HCT116 (cell line): ENCODE data around the gene GNAI2. TPM values are rescaled to one million over a fixed set of nuclear protein-coding genes. Genes with fewer than 3 reads are reported as not detected.

Experiments used
- ATAC-seq: fragments of 200-7000 bp; cut with Tn5 transposase; 2 replicates; pipeline ENCODE4 v1.9.1; 2020; ENCODE audit warnings: mild to moderate bottlenecking, moderate library complexity
- BruUV-seq: library from RNA; stranded (reverse); fragments of 400-500 nt; replicated peaks from 2 replicates; lab custom pipeline; 2021; lab: Mats Ljungman, UMichigan
- CTCF ChIA-PET: fragments of 300-600 bp; sonication (Branson Sonifier 250); formaldehyde crosslinking; loops from one replicate; lab custom pipeline; 2021; ENCODE audit warnings: antibody characterized with exemption; lab: Charles Lee
- POLR2A ChIA-PET: fragments of 300-600, 350-600 bp; sonication (Branson Sonifier 250); formaldehyde crosslinking; loops from one replicate; lab custom pipeline; 2021; ENCODE audit warnings: antibody characterized with exemption; lab: Charles Lee
- RAD21 ChIA-PET, 2 experiments: fragments of 300-600 bp; sonication (Branson Sonifier 250); formaldehyde crosslinking; loops; one replicate each; lab custom pipeline; 2023; ENCODE audit warnings: low total read pairs in 2 of 2; ENCODE audit not compliant: uncharacterized antibody in 2 of 2, unreplicated experiment in 2 of 2, low non-redundant PET in 1 of 2; lab: Charles Lee
- DNase-seq: peaks from one replicate; pipeline ENCODE4 v3.0.0-alpha.2; 2010; ENCODE audit warnings: low read depth, low spot score
- H2AFZ ChIP-seq: fragments of 200-600 bp; shearing (Covaris generic), sonication (generic); 2 replicates; pipeline ENCODE4 v1.6.1; 2017; ENCODE audit warnings: low read depth, mixed run types, mixed read lengths, antibody characterized with exemption, low read length; ENCODE audit not compliant: poor library complexity, severe bottlenecking
- H3K27ac ChIP-seq: 2 replicates; pipeline ENCODE4 v1.5.1; 2012; ENCODE audit warnings: low read depth, low read length
- H3K27me3 ChIP-seq: fragments of 200-600 bp; sonication (generic); 2 replicates; pipeline ENCODE4 v1.6.1; 2016; ENCODE audit warnings: mixed run types, low read length, mixed read lengths; ENCODE audit not compliant: insufficient read depth
- H3K36me3 ChIP-seq, 2 experiments: fragments of 200-500 bp in 1 of 2; fragments of 200-600 bp in 1 of 2; sonication (Bioruptor generic) in 1 of 2; sonication (generic) in 1 of 2; 2 replicates each; pipeline versions ENCODE4 v1.5.1 to v1.6.1; 2014 to 2016; ENCODE audit warnings: low read length in 2 of 2, inconsistent platforms in 1 of 2, mixed read lengths in 1 of 2, mixed run types in 1 of 2; ENCODE audit not compliant: insufficient read depth in 2 of 2, control insufficient read depth in 1 of 2
- H3K4me1 ChIP-seq, 2 experiments: fragments of 200-600 bp in 1 of 2; sonication (generic) in 1 of 2; 2 replicates each; pipeline versions ENCODE4 v1.5.1 to v1.6.1; 2012 to 2017; ENCODE audit warnings: low read length in 2 of 2, inconsistent platforms in 1 of 2, mild to moderate bottlenecking in 1 of 2, mixed read lengths in 1 of 2, mixed run types in 1 of 2, moderate library complexity in 1 of 2; ENCODE audit not compliant: insufficient read depth in 2 of 2, control insufficient read depth in 1 of 2
- H3K4me2 ChIP-seq: fragments of 200-600 bp; sonication (generic); 2 replicates; pipeline ENCODE4 v1.6.1; 2017; ENCODE audit warnings: mixed run types, low read length, mixed read lengths
- H3K4me3 ChIP-seq, 2 experiments: fragments of 200-600 bp in 1 of 2; sonication (generic) in 1 of 2; replicated peaks in 1 of 2; 2 replicates each; pipeline ENCODE4 v1.5.1; 2011 to 2016; ENCODE audit warnings: low read length in 2 of 2, control low read depth in 1 of 2, low read depth in 1 of 2, mild to moderate bottlenecking in 1 of 2, mixed read lengths in 1 of 2, mixed run types in 1 of 2
- H3K79me2 ChIP-seq: fragments of 200-600 bp; sonication (generic); 2 replicates; pipeline ENCODE4 v1.6.1; 2017; ENCODE audit warnings: mild to moderate bottlenecking, mixed run types, low read length, moderate library complexity, mixed read lengths; ENCODE audit not compliant: insufficient read depth
- H3K9ac ChIP-seq: fragments of 200-600 bp; sonication (generic); 2 replicates; pipeline ENCODE4 v1.6.1; 2016; ENCODE audit warnings: low read length, mixed read lengths
- H3K9me2 ChIP-seq: fragments of 200-600 bp; sonication (generic), shearing (Covaris generic); 2 replicates; pipeline ENCODE4 v1.6.1; 2017; ENCODE audit warnings: mixed run types, mild to moderate bottlenecking, moderate library complexity; ENCODE audit not compliant: insufficient read depth
- H3K9me3 ChIP-seq, 2 experiments: fragments of 200-500 bp in 1 of 2; fragments of 200-600 bp in 1 of 2; sonication (Bioruptor generic) in 1 of 2; sonication (generic) in 1 of 2; 2 replicates each; pipeline ENCODE4 v1.6.1; 2014 to 2017; ENCODE audit warnings: low read length in 2 of 2, mixed read lengths in 2 of 2, inconsistent platforms in 1 of 2, low read depth in 1 of 2, mild to moderate bottlenecking in 1 of 2, mixed run types in 1 of 2, moderate library complexity in 1 of 2; ENCODE audit not compliant: control insufficient read depth in 1 of 2, insufficient read depth in 1 of 2
- H4K20me1 ChIP-seq: fragments of 200-600 bp; sonication (generic), shearing (Covaris generic); 2 replicates; pipeline ENCODE4 v1.6.1; 2017; ENCODE audit warnings: mixed run types, mild to moderate bottlenecking, moderate library complexity; ENCODE audit not compliant: insufficient read depth
- ATF3 ChIP-seq: IDR thresholded peaks from 2 replicates; pipeline ENCODE4 v1.6.1; 2012
- CEBPB ChIP-seq: IDR thresholded peaks from 2 replicates; pipeline ENCODE4 v1.6.1; 2012; ENCODE audit warnings: low read depth
- EGR1 ChIP-seq: IDR thresholded peaks from 2 replicates; pipeline ENCODE4 v1.6.1; 2012; ENCODE audit warnings: low read depth
- ELF1 ChIP-seq: IDR thresholded peaks from 2 replicates; pipeline ENCODE4 v1.6.1; 2012; ENCODE audit warnings: low read depth, borderline replicate concordance
- EZH2 ChIP-seq: fragments of 200-600 bp; sonication (generic); IDR thresholded peaks from 2 replicates; pipeline ENCODE4 v1.6.1; 2017; ENCODE audit warnings: antibody characterized with exemption, mixed run types
- EZH2phosphoT487 ChIP-seq: fragments of 200-600 bp; IDR thresholded peaks from 2 replicates; pipeline ENCODE4 v1.6.1; 2018; ENCODE audit warnings: antibody characterized with exemption, borderline replicate concordance
- SP1 ChIP-seq: IDR thresholded peaks from 2 replicates; pipeline ENCODE4 v1.6.1; 2012; ENCODE audit warnings: low read depth
- SRF ChIP-seq: IDR thresholded peaks from 2 replicates; pipeline ENCODE4 v1.6.1; 2012; ENCODE audit warnings: low read depth
- YY1 ChIP-seq: IDR thresholded peaks from 2 replicates; pipeline ENCODE4 v1.6.1; 2011; ENCODE audit warnings: low read length, low read depth, moderate library complexity, mild to moderate bottlenecking; ENCODE audit not compliant: insufficient replicate concordance; ENCODE audit errors: extremely low read depth
- ZFX ChIP-seq: fragments of 450-650 bp; IDR thresholded peaks from 2 replicates; pipeline ENCODE4 v1.6.1; 2017
- ZNF274 ChIP-seq: fragments of 200-500 bp; sonication (Bioruptor generic); IDR thresholded peaks from 2 replicates; pipeline ENCODE4 v1.6.1; 2014; ENCODE audit warnings: mild to moderate bottlenecking, low read depth, low read length, inconsistent platforms
- intact Hi-C: fragments of 100-400 bp; cut with micrococcal nuclease; formaldehyde crosslinking; loops from 2 replicates; pipeline ENCODE4 v1.10.0; 2022
- total RNA-seq: library from RNA; stranded (reverse); gene quantifications from one replicate; pipeline ENCODE4 v1.2.1, GENCODE V29; 2021; ENCODE audit not compliant: unreplicated experiment
- TF ChIP-seq, protein P1 (sequence below), 3 experiments: fragments of 200-600 bp in 1 of 3; sonication (generic) in 1 of 3; IDR thresholded peaks in 2 of 3; conservative IDR thresholded peaks in 1 of 3; 2 replicates each; pipeline ENCODE4 v1.5.1; 2012 to 2017; ENCODE audit warnings: low read depth in 2 of 3, low read length in 2 of 3, antibody characterized with exemption in 1 of 3, borderline replicate concordance in 1 of 3, control low read depth in 1 of 3, mild to moderate bottlenecking in 1 of 3, mixed read lengths in 1 of 3, mixed run types in 1 of 3, moderate library complexity in 1 of 3; ENCODE audit not compliant: insufficient read depth in 1 of 3

GNAI2 gene
- total RNA-seq, 1 experiment from 2014 or later = 170 TPM

DNA sequence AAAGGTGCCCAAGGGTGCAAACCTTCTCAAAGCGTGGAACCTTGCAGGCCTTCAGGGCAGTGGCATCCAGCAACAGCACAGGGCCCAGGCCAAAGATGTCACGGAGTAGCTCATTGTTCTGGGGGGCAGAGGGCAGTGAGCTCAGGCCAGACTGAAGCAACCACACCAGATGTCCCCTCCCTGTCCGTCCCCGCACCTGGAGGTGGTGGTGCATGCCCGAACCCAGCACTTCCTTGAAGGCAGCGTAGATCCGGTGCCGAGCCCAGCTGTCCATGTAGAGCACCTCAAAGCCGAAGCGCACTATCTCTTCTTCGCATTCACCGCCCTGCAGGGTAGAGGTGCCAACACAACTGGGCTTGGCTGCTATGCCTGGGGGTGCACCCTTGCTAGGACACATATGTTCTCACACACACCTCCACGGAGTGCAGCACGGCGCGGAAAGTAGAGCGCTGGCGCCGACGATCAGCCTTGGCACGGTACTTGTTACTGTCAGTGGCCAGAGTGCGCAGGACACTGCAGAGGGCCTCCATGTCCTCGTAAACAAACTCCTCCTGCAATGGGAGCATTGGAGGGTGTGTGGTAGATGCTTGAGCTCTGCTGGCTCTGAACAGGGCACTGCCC lies 52.5 kb downstream of the GNAI2 start:
- Histone ChIP-seq H4K20me1 (no peaks in the 10 kb centered on the region), H3K27me3 (no peaks in the 10 kb centered on the region), H3K27ac (no peak overlapping the region), H3K4me2 (no peak overlapping the region), H3K9me2 (no peaks in the 10 kb centered on the region), H3K9ac (no peak overlapping the region), H3K4me3 (no peak overlapping the region), H3K4me1 (peaks cover 11 to 17% of the 10 kb centered on the region in 2 experiments), H3K79me2 (peaks cover 42% of the 10 kb centered on the region), H3K9me3 (no peaks in the 10 kb centered on the region), H2AFZ (no peak overlapping the region)
- CTCF ChIA-PET = no interaction called here
- BruUV-seq = no TSS peak
- intact Hi-C loops = no loop called here
- DNase-seq = no peak
- ATAC-seq = no peak
- POLR2A ChIA-PET = interaction anchor here (1.2 kb wide), 1 partner anchor 55 kb away, joined by 3 read pairs; no protein-coding TSS in a partner anchor
- TF ChIP-seq ELF1 = no peak
- TF ChIP-seq SRF = no peak
- TF ChIP-seq SP1 = no peak
- TF ChIP-seq, protein P1, sequence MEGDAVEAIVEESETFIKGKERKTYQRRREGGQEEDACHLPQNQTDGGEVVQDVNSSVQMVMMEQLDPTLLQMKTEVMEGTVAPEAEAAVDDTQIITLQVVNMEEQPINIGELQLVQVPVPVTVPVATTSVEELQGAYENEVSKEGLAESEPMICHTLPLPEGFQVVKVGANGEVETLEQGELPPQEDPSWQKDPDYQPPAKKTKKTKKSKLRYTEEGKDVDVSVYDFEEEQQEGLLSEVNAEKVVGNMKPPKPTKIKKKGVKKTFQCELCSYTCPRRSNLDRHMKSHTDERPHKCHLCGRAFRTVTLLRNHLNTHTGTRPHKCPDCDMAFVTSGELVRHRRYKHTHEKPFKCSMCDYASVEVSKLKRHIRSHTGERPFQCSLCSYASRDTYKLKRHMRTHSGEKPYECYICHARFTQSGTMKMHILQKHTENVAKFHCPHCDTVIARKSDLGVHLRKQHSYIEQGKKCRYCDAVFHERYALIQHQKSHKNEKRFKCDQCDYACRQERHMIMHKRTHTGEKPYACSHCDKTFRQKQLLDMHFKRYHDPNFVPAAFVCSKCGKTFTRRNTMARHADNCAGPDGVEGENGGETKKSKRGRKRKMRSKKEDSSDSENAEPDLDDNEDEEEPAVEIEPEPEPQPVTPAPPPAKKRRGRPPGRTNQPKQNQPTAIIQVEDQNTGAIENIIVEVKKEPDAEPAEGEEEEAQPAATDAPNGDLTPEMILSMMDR (IDR thresholded peaks at IDR 0.05 in 2 of 3, conservative IDR thresholded peaks at IDR 0.05 in 1 of 3; ENCODE audit: borderline replicate concordance in 1 of 3, insufficient read depth in 1 of 3, low read depth in 2 of 3, low read length in 2 of 3) = no peak
- TF ChIP-seq ZFX = no peak
- TF ChIP-seq ZNF274 = no peak
- no peak for TF ChIP-seq EZH2phosphoT487
- TF ChIP-seq EZH2 = no peak
- TF ChIP-seq CEBPB = no peak
- TF ChIP-seq EGR1 = no peak
- TF ChIP-seq YY1 = no peak
- no peak for TF ChIP-seq ATF3
- TF ChIP-seq, all 23 proteins: peak for 0
- RAD21 ChIA-PET = no interaction called here
- peaks cover 23 to 45% of the 10 kb centered on the region in 2 experiments for H3K36me3 ChIP-seq
